Epithelial cell of esophagus (primary cell): ENCODE data around the gene GPR137C.

Source experiments
- DNase-seq: peaks from one replicate; pipeline ENCODE4 v3.0.0; 2010; ENCODE audit warnings: low read depth
- H3K4me3 ChIP-seq: 2 replicates; pipeline ENCODE4 v1.5.1; 2011; ENCODE audit warnings: mild to moderate bottlenecking, low read length, control low read depth
- CTCF ChIP-seq: IDR thresholded peaks from 2 replicates; pipeline ENCODE4 v1.5.1; 2011; ENCODE audit warnings: low read depth, mild to moderate bottlenecking, low read length, control low read depth, inconsistent platforms; ENCODE audit not compliant: insufficient read depth; ENCODE audit errors: missing control alignments

The GPR137C gene

DNA sequence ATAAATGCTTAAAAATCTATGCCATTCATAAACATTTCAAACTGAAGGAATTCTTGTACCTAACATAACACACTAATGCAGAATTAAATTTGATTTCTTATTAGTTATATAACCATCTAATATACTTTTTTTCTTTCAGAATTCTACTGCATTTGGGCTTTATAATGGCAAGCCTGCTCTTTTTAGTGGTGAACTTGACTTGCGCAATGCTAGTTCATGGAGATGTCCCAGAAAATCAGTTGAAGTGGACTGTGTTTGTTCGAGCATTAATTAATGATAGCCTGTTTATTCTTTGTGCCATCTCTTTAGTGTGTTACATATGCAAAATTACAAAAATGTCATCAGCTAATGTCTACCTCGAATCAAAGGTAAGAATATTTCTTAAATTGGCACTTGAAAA, 47.3 kb downstream of the GPR137C start:
- TF ChIP-seq CTCF: no peak
- DNase-seq: no peak
- no peak overlapping the region for H3K4me3 ChIP-seq

DNA sequence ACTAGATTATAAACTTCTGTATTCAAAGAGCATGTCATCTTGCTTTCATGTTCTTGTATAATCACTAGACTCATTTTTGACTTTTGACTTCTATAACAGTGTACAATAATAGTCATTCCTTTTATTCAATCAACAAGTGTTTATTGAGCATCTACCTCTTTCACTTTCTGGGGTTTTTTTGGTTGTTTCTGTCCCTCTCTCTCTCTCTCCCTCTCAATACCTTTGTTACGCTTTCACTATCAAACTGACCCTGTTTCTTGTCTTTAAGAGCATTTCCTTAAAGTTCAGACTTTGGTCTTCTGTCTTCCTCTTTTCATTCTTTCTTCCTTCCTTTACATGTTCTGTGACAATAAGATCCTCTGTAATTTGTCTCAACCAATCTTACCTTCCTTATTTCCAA, 49.5 kb downstream of the GPR137C start:
- TF ChIP-seq CTCF: no peak
- DNase-seq: no peak
- H3K4me3 ChIP-seq: no peak overlapping the region

GRCh38 chr14:52607061-52607460, 54.4 kb downstream of the GPR137C start:
- no peak overlapping the region for H3K4me3 ChIP-seq
- DNase-seq: no peak
- no peak for TF ChIP-seq CTCF

GRCh38 chr14:52609445-52610044, 56.9 kb downstream of the GPR137C start:
- H3K4me3 ChIP-seq: no peak overlapping the region
- no peak for DNase-seq
- TF ChIP-seq CTCF: no peak

DNA sequence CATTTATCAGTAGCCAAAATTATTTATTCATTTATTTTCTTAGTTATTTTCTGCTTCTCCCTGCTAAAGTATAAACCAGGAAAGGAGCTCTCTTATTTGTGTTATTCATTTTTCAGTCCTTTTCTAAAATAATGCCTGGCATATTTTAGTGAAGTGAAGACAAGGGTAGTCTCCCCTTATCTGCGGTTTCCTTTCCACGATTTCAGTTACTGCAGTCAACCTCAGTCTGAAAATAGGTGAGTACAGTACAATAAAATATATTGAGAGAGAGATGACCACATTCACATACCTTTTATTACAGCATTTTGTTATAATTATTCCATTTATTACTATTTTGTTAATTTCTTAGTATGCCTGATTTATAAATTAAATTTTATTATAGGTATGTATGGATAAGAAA, 57.6 kb downstream of the GPR137C start:
- no peak for DNase-seq
- TF ChIP-seq CTCF: no peak

GRCh38 chr14:52618602-52619001, 66.0 kb downstream of the GPR137C start:
- no peak for TF ChIP-seq CTCF
- DNase-seq: no peak
- H3K4me3 ChIP-seq: no peak overlapping the region

More for the DNA sequence above, 57.6 kb downstream of the GPR137C start:
- H3K4me3 ChIP-seq: no peak overlapping the region

- DNase-seq: no peak
- H3K4me3 ChIP-seq: no peak overlapping the region
- TF ChIP-seq CTCF: no peak
These were observed 67.1 kb downstream of the GPR137C start for GRCh38 chr14:52619687-52620086.
